Mammary epithelial cell (primary cell): Measurements from ENCODE around the gene MAPKBP1.

ENCODE experiments used
- CTCF ChIP-seq, 2 donors: IDR thresholded peaks in 1 of 2; conservative IDR thresholded peaks in 1 of 2; 2 replicates each; pipeline ENCODE4 v1.5.1; 2011 to 2012; ENCODE audit warnings: inconsistent platforms in 2 of 2, low read length in 2 of 2, mild to moderate bottlenecking in 2 of 2, control low read depth in 1 of 2, low read depth in 1 of 2; ENCODE audit not compliant: insufficient read depth in 1 of 2; ENCODE audit errors: extremely low read depth in 1 of 2
- EZH2 ChIP-seq: IDR thresholded peaks from 2 replicates; pipeline ENCODE4 v1.6.1; 2012; ENCODE audit warnings: low read length, inconsistent platforms, borderline replicate concordance

GRCh38 chr15:41823502-41823901 lies 49.2 kb downstream of the MAPKBP1 start:
- no peak for TF ChIP-seq CTCF (conservative IDR thresholded peaks at IDR 0.05 in 1 of 2, IDR thresholded peaks at IDR 0.05 in 1 of 2; ENCODE audit: extremely low read depth in 1 of 2, insufficient read depth in 1 of 2, low read depth in 1 of 2, low read length in 2 of 2)
- TF ChIP-seq EZH2, result no peak
